GM23338 (cell line): ENCODE data around the gene KRT17. TPM values are rescaled to one million over a fixed set of nuclear protein-coding genes. Genes with fewer than 3 reads are reported as not detected.

ENCODE experiments used
- ATAC-seq: fragments of 200-7000 bp; cut with Tn5 transposase; 3 replicates; pipeline ENCODE4 v1.9.1; 2020
- DNase-seq: peaks from one replicate; pipeline ENCODE4 v3.0.0-alpha.2; 2015; ENCODE audit warnings: low spot score
- H2AFZ ChIP-seq: fragments of 200-600 bp; sonication (generic); 2 replicates; pipeline ENCODE4 v1.8.0; 2016; ENCODE audit warnings: antibody characterized with exemption, mild to moderate bottlenecking, moderate library complexity
- H3F3A ChIP-seq: fragments of 200-600 bp; sonication (generic); replicated peaks from 2 replicates; pipeline ENCODE4 v1.8.0; 2017; ENCODE audit warnings: antibody characterized with exemption, mixed run types, low read depth
- H3K27ac ChIP-seq: fragments of 200-600 bp; sonication (generic); 2 replicates; pipeline ENCODE4 v1.6.1; 2016; ENCODE audit warnings: low read depth
- H3K27me3 ChIP-seq: fragments of 200-600 bp; sonication (generic); 2 replicates; pipeline ENCODE4 v1.8.0; 2016; ENCODE audit warnings: mild to moderate bottlenecking, mixed run types, moderate library complexity; ENCODE audit not compliant: insufficient read depth
- H3K36me3 ChIP-seq: fragments of 200-600 bp; sonication (generic); 2 replicates; pipeline ENCODE4 v1.8.0; 2016; ENCODE audit warnings: mild to moderate bottlenecking; ENCODE audit not compliant: insufficient read depth
- H3K4me1 ChIP-seq: fragments of 200-600 bp; sonication (generic); 2 replicates; pipeline ENCODE4 v1.8.0; 2016; ENCODE audit warnings: mild to moderate bottlenecking, moderate library complexity; ENCODE audit not compliant: insufficient read depth
- H3K4me2 ChIP-seq: fragments of 200-600 bp; sonication (generic); 2 replicates; pipeline ENCODE4 v1.7.1; 2017; ENCODE audit warnings: mixed run types
- H3K4me3 ChIP-seq: fragments of 200-600 bp; sonication (generic); 2 replicates; pipeline ENCODE4 v1.6.1; 2016; ENCODE audit warnings: mixed run types
- H3K79me2 ChIP-seq: fragments of 200-600 bp; sonication (generic); replicated peaks from 2 replicates; pipeline ENCODE4 v1.8.0; 2017; ENCODE audit warnings: mild to moderate bottlenecking; ENCODE audit not compliant: insufficient read depth
- H3K9me2 ChIP-seq: fragments of 200-600 bp; sonication (generic); 2 replicates; pipeline ENCODE4 v1.8.0; 2017; ENCODE audit not compliant: insufficient read depth
- H4K20me1 ChIP-seq: fragments of 200-600 bp; sonication (generic); replicated peaks from 2 replicates; pipeline ENCODE4 v1.8.0; 2017; ENCODE audit warnings: mild to moderate bottlenecking; ENCODE audit not compliant: insufficient read depth
- H3K27ac Mint-ChIP-seq: 2 replicates; pipeline ENCODE4 v1.8.0; 2020; ENCODE audit warnings: inconsistent platforms, mild to moderate bottlenecking, moderate library complexity, mixed read lengths
- H3K27me3 Mint-ChIP-seq: 3 replicates; pipeline ENCODE4 v1.8.0; 2022; ENCODE audit warnings: low read depth, mild to moderate bottlenecking, moderate library complexity, mixed read lengths, inconsistent platforms; ENCODE audit not compliant: insufficient read depth, poor library complexity
- H3K36me3 Mint-ChIP-seq: 3 replicates; pipeline ENCODE4 v1.8.0; 2021; ENCODE audit warnings: low read depth, mild to moderate bottlenecking, inconsistent platforms, moderate library complexity, mixed read lengths
- H3K4me1 Mint-ChIP-seq: 3 replicates; pipeline ENCODE4 v1.8.0; 2020; ENCODE audit warnings: mild to moderate bottlenecking, inconsistent platforms, mixed read lengths
- H3K4me3 Mint-ChIP-seq: 3 replicates; pipeline ENCODE4 v1.8.0; 2021; ENCODE audit warnings: moderate library complexity, mild to moderate bottlenecking, inconsistent platforms, mixed read lengths
- H3K9me3 Mint-ChIP-seq: 3 replicates; pipeline ENCODE4 v1.8.0; 2020; ENCODE audit warnings: moderate library complexity, mild to moderate bottlenecking, inconsistent platforms, mixed read lengths
- EZH2 ChIP-seq: fragments of 200-600 bp; sonication (generic); IDR thresholded peaks from one replicate; pipeline ENCODE4 v1.8.0; 2017; ENCODE audit warnings: antibody characterized with exemption, mild to moderate bottlenecking, low read depth; ENCODE audit not compliant: unreplicated experiment
- EZH2phosphoT487 ChIP-seq: fragments of 200-600 bp; sonication (generic); IDR thresholded peaks from one replicate; pipeline ENCODE4 v1.8.1; 2018; ENCODE audit warnings: antibody characterized with exemption; ENCODE audit not compliant: unreplicated experiment
- NANOG ChIP-seq: IDR thresholded peaks from 2 replicates; pipeline ENCODE4 v1.6.1; 2016; ENCODE audit warnings: antibody characterized with exemption, borderline replicate concordance
- POLR2AphosphoS5 ChIP-seq: IDR thresholded peaks from 2 replicates; pipeline ENCODE4 v1.6.1; 2016; ENCODE audit warnings: antibody characterized with exemption, low read depth
- STAT1 ChIP-seq: IDR thresholded peaks from one replicate; pipeline ENCODE4 v1.6.1; 2016; ENCODE audit warnings: antibody characterized with exemption; ENCODE audit not compliant: unreplicated experiment
- ZNF114 ChIP-seq: fragments of 250-450 bp; sonication (Bioruptor Pico); IDR thresholded peaks from 2 replicates; pipeline ENCODE4 v1.5.0; 2020; ENCODE audit warnings: mild to moderate bottlenecking, moderate library complexity
- ZNF331 ChIP-seq: fragments of 250-450 bp; sonication (Bioruptor Pico); IDR thresholded peaks from 2 replicates; pipeline ENCODE4 v1.5.0; 2020; ENCODE audit warnings: low read depth, mild to moderate bottlenecking, moderate library complexity
- polyA plus RNA-seq: library from polyadenylated mRNA; unstranded; fragments of >200 nt; fragmentation: Nextera tagmentation; extraction: Ambion mirVana; gene quantifications from 2 replicates; pipeline ENCODE4 v1.2.1, GENCODE V29; 2016
- total RNA-seq: library from RNA; depleted of rRNA; stranded (reverse); fragments of >200 nt; shearing (Covaris generic); gene quantifications from 2 replicates; pipeline ENCODE4 v1.2.3, GENCODE V29; 2014
- TF ChIP-seq, protein P1 (sequence below): fragments of 250-450 bp; sonication (Bioruptor Pico); IDR thresholded peaks from 2 replicates; pipeline ENCODE4 v1.5.0; 2020; ENCODE audit warnings: mild to moderate bottlenecking, moderate library complexity
- TF ChIP-seq, protein P2 (sequence below), 2 experiments: fragments of 200-600 bp in 1 of 2; sonication (generic) in 1 of 2; conservative IDR thresholded peaks; 2 replicates each; pipeline versions ENCODE4 v1.5.1 to v1.6.1; 2016 to 2017; ENCODE audit warnings: antibody characterized with exemption in 2 of 2, low read depth in 2 of 2, mild to moderate bottlenecking in 2 of 2, moderate library complexity in 1 of 2

The KRT17 gene
- total and polyA plus RNA-seq, 2 experiments from 2014 or later: 0.63 to 1.8 TPM

DNA sequence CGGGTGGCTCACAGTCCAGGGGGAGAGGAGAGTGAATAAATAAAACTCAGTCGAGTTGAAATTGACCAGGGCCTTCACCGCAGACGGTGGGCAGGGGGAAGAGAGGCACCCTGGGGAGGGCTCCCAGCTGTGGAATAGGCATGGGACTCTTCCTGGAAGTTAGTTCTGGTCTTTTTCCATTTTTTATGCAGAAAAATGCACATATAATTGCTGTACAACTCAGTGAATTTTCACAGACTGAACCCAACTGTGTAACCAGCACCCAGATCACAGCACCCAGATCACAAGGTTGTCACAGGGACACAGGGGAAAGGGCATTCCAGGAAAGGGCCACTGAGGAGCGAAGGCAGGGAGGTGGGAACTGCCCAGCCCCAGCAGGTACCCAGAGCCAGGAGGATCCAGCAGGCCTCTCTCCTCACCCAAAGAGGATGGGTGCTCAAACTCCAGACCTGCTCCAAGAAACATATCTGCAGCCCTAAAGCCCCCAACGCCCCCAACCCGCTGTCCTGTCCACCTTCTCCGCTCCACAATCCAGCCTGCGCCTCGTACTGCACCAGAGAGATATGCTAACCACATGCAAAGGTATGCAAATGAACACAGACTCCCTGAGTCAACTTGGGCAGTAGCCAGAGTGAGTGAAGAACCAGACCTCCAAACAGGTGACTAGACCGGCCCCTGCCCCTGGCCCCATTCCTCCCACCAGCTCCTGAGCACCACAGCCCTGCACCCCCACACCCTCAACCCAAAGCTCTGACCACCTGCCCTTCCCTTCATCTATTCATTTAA lies 35.2 kb upstream of the KRT17 start (continued):
- TF ChIP-seq, protein P1, sequence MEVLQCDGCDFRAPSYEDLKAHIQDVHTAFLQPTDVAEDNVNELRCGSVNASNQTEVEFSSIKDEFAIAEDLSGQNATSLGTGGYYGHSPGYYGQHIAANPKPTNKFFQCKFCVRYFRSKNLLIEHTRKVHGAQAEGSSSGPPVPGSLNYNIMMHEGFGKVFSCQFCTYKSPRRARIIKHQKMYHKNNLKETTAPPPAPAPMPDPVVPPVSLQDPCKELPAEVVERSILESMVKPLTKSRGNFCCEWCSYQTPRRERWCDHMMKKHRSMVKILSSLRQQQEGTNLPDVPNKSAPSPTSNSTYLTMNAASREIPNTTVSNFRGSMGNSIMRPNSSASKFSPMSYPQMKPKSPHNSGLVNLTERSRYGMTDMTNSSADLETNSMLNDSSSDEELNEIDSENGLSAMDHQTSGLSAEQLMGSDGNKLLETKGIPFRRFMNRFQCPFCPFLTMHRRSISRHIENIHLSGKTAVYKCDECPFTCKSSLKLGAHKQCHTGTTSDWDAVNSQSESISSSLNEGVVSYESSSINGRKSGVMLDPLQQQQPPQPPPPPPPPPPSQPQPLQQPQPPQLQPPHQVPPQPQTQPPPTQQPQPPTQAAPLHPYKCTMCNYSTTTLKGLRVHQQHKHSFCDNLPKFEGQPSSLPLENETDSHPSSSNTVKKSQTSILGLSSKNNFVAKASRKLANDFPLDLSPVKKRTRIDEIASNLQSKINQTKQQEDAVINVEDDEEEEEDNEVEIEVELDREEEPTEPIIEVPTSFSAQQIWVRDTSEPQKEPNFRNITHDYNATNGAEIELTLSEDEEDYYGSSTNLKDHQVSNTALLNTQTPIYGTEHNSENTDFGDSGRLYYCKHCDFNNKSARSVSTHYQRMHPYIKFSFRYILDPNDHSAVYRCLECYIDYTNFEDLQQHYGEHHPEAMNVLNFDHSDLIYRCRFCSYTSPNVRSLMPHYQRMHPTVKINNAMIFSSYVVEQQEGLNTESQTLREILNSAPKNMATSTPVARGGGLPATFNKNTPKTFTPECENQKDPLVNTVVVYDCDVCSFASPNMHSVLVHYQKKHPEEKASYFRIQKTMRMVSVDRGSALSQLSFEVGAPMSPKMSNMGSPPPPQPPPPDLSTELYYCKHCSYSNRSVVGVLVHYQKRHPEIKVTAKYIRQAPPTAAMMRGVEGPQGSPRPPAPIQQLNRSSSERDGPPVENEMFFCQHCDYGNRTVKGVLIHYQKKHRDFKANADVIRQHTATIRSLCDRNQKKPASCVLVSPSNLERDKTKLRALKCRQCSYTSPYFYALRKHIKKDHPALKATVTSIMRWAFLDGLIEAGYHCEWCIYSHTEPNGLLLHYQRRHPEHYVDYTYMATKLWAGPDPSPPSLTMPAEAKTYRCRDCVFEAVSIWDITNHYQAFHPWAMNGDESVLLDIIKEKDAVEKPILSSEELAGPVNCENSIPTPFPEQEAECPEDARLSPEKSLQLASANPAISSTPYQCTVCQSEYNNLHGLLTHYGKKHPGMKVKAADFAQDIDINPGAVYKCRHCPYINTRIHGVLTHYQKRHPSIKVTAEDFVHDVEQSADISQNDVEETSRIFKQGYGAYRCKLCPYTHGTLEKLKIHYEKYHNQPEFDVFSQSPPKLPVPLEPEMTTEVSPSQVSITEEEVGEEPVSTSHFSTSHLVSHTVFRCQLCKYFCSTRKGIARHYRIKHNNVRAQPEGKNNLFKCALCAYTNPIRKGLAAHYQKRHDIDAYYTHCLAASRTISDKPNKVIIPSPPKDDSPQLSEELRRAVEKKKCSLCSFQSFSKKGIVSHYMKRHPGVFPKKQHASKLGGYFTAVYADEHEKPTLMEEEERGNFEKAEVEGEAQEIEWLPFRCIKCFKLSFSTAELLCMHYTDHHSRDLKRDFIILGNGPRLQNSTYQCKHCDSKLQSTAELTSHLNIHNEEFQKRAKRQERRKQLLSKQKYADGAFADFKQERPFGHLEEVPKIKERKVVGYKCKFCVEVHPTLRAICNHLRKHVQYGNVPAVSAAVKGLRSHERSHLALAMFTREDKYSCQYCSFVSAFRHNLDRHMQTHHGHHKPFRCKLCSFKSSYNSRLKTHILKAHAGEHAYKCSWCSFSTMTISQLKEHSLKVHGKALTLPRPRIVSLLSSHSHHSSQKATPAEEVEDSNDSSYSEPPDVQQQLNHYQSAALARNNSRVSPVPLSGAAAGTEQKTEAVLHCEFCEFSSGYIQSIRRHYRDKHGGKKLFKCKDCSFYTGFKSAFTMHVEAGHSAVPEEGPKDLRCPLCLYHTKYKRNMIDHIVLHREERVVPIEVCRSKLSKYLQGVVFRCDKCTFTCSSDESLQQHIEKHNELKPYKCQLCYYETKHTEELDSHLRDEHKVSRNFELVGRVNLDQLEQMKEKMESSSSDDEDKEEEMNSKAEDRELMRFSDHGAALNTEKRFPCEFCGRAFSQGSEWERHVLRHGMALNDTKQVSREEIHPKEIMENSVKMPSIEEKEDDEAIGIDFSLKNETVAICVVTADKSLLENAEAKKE (CRISPR knock-in tag): no peak
- TF ChIP-seq EZH2phosphoT487 (no peak), NANOG (no peak), EZH2 (no peak)

DNA sequence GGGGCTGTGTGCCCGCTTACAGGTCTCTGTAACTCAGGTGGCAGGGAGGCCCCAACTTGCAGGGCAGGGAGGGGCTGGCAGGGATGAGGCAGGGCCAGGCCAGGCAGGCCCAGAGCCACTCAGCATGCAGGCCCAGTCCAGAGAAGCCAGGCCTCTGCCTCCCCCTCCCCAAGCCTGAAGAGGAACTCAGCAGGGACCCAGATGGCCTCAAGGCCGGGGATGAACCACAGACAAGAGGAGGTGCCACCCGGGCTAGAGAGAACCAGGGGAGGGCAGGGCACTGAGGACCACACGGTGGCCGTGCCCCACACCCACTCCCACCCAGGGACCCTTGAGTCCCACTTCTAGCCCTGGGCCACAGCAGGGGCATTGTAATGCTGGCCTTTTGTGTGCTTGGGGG lies 34.5 kb upstream of the KRT17 start:
- no peak overlapping the region for H3K27ac ChIP-seq
- H3K4me3 ChIP-seq: no peak overlapping the region
- Mint-ChIP-seq H3K4me3 (no peak overlapping the region), H3K36me3 (no peaks in the 10 kb centered on the region), H3K4me1 (peaks cover 20% of the 10 kb centered on the region), H3K27ac (no peak overlapping the region), H3K27me3 (peaks cover 13% of the 10 kb centered on the region), H3K9me3 (no peaks in the 10 kb centered on the region)
- H3K27me3 ChIP-seq: no peaks in the 10 kb centered on the region
- H2AFZ ChIP-seq: no peak overlapping the region
- no peak overlapping the region for H3K4me2 ChIP-seq
- no peaks in the 10 kb centered on the region for H3K36me3 ChIP-seq
- DNase-seq (no peak), ATAC-seq (no peak)
- no peaks in the 10 kb centered on the region for H3K9me2 ChIP-seq
- peaks cover 5% of the 10 kb centered on the region for H3K4me1 ChIP-seq
- H3K79me2 ChIP-seq: no peaks in the 10 kb centered on the region
- H3F3A ChIP-seq: no peaks in the 10 kb centered on the region
- H4K20me1 ChIP-seq: no peaks in the 10 kb centered on the region
- TF ChIP-seq, protein P2, sequence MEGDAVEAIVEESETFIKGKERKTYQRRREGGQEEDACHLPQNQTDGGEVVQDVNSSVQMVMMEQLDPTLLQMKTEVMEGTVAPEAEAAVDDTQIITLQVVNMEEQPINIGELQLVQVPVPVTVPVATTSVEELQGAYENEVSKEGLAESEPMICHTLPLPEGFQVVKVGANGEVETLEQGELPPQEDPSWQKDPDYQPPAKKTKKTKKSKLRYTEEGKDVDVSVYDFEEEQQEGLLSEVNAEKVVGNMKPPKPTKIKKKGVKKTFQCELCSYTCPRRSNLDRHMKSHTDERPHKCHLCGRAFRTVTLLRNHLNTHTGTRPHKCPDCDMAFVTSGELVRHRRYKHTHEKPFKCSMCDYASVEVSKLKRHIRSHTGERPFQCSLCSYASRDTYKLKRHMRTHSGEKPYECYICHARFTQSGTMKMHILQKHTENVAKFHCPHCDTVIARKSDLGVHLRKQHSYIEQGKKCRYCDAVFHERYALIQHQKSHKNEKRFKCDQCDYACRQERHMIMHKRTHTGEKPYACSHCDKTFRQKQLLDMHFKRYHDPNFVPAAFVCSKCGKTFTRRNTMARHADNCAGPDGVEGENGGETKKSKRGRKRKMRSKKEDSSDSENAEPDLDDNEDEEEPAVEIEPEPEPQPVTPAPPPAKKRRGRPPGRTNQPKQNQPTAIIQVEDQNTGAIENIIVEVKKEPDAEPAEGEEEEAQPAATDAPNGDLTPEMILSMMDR (conservative IDR thresholded peaks at IDR 0.05; ENCODE audit: low read depth in 2 of 2): no peak
- TF ChIP-seq POLR2AphosphoS5 (no peak), ZNF114 (CRISPR knock-in tag) (no peak), ZNF331 (no peak), EZH2 (no peak), STAT1 (no peak)
